CD4-positive, alpha-beta T cell treated with Interleukin-4 for 1 hour (primary cell): Measurements from ENCODE around the gene DOCK2.
"Not testable (repeated sequence)": the region's sequence is repeated elsewhere in the genome, so short reads cannot be mapped to it uniquely, and the experiment has no call there.

Experiments used
- DNase-seq, 2 donors: peaks; one replicate each; pipeline ENCODE4 v3.0.0-alpha.2; 2020 to 2022

DOCK2 gene

GRCh38 chr5:169798438-169798837 lies 161.4 kb downstream of the DOCK2 start:
- DNase-seq, result no peak

- no peak for DNase-seq
Measured at GRCh38 chr5:169798906-169799660, 162.0 kb downstream of the DOCK2 start.

- DNase-seq, result no peak
Measured at GRCh38 chr5:169801324-169801777, 164.3 kb downstream of the DOCK2 start.

- DNase-seq, result no peak
Measured at GRCh38 chr5:169801781-169802180, 164.7 kb downstream of the DOCK2 start.

GRCh38 chr5:169803077-169803981 lies 166.3 kb downstream of the DOCK2 start:
- DNase-seq, result no peak

- no peak for DNase-seq
Measured at GRCh38 chr5:169804861-169805260, 167.8 kb downstream of the DOCK2 start.

- peak in 1 of 2 donors; percentile 13 for DNase-seq
Measured at GRCh38 chr5:169805527-169805934, 168.5 kb downstream of the DOCK2 start.

GRCh38 chr5:169805937-169806700 lies 169.0 kb downstream of the DOCK2 start:
- DNase-seq, result no peak

GRCh38 chr5:169808118-169808581 lies 171.1 kb downstream of the DOCK2 start:
- DNase-seq, result no peak

GRCh38 chr5:169808880-169809279 lies 171.8 kb downstream of the DOCK2 start:
- not testable (repeated sequence) for DNase-seq

- DNase-seq, result no peak
Measured at GRCh38 chr5:169809281-169809680, 172.2 kb downstream of the DOCK2 start.

GRCh38 chr5:169810524-169810923 lies 173.4 kb downstream of the DOCK2 start:
- no peak for DNase-seq

- no peak for DNase-seq
Measured at GRCh38 chr5:169811023-169811422, 173.9 kb downstream of the DOCK2 start.

- DNase-seq, result no peak
Measured at GRCh38 chr5:169811680-169812079, 174.6 kb downstream of the DOCK2 start.

GRCh38 chr5:169812786-169813185 lies 175.7 kb downstream of the DOCK2 start:
- no peak for DNase-seq

GRCh38 chr5:169814045-169814444 lies 177.0 kb downstream of the DOCK2 start:
- DNase-seq, result no peak

- DNase-seq, result no peak
Measured at GRCh38 chr5:169814522-169814921, 177.4 kb downstream of the DOCK2 start.

- DNase-seq, result no peak
Measured at GRCh38 chr5:169817031-169817430, 180.0 kb downstream of the DOCK2 start.

GRCh38 chr5:169826618-169827017 lies 189.5 kb downstream of the DOCK2 start:
- no peak for DNase-seq

- DNase-seq, result no peak
Measured at GRCh38 chr5:169827769-169828168, 190.7 kb downstream of the DOCK2 start.

GRCh38 chr5:169828385-169828784 lies 191.3 kb downstream of the DOCK2 start:
- DNase-seq, result no peak

- no peak for DNase-seq
Measured at GRCh38 chr5:169831331-169831730, 194.3 kb downstream of the DOCK2 start.

GRCh38 chr5:169832304-169832703 lies 195.2 kb downstream of the DOCK2 start:
- no peak for DNase-seq
